Common myeloid progenitor, CD34-positive (primary cell): ENCODE measurements around the gene XCL2.
"Not testable (repeated sequence)": the region's sequence is repeated elsewhere in the genome, so short reads cannot be mapped to it uniquely, and the experiment has no call there.

ENCODE experiments used
- CTCF ChIA-PET: fragments of 350-600 bp; sonication (Branson Sonifier 250); formaldehyde crosslinking; loops from one replicate; lab custom pipeline; 2021; ENCODE audit warnings: antibody characterized with exemption; lab: Charles Lee
- POLR2A ChIA-PET: fragments of 350-600 bp; sonication (Branson Sonifier 250); formaldehyde crosslinking; loops from one replicate; lab custom pipeline; 2021; ENCODE audit warnings: antibody characterized with exemption; lab: Charles Lee
- DNase-seq, 3 donors: peaks; one replicate each; pipeline versions ENCODE4 v3.0.0 to v3.0.0-alpha.2; 2013
- H3K27ac ChIP-seq, 2 experiments: 1 replicate in 1 of 2; 2 replicates in 1 of 2; pipeline ENCODE4 v1.7.0; 2013; ENCODE audit warnings: inconsistent platforms in 2 of 2, low read length in 2 of 2, mild to moderate bottlenecking in 2 of 2, low read depth in 1 of 2, moderate library complexity in 1 of 2; ENCODE audit not compliant: severe bottlenecking in 2 of 2, insufficient read depth in 1 of 2, poor library complexity in 1 of 2
- H3K27me3 ChIP-seq, 5 experiments: replicated peaks in 2 of 5; 1 replicate in 3 of 5; 2 replicates in 2 of 5; pipeline versions ENCODE4 v1.6.1 to v1.7.0; 2013; ENCODE audit warnings: low read length in 4 of 5, mild to moderate bottlenecking in 2 of 5, moderate library complexity in 2 of 5, inconsistent platforms in 1 of 5; ENCODE audit not compliant: insufficient read depth in 5 of 5, control insufficient read depth in 4 of 5
- H3K36me3 ChIP-seq, 4 experiments: 1 replicate in 2 of 4; 2 replicates in 2 of 4; pipeline versions ENCODE4 v1.6.1 to v1.7.0; 2013; ENCODE audit warnings: low read length in 3 of 4, control low read depth in 1 of 4, mild to moderate bottlenecking in 1 of 4; ENCODE audit not compliant: control insufficient read depth in 4 of 4, insufficient read depth in 4 of 4
- H3K4me1 ChIP-seq, 4 experiments: 1 replicate in 3 of 4; 2 replicates in 1 of 4; pipeline versions ENCODE4 v1.6.1 to v1.7.1; 2013; ENCODE audit warnings: low read length in 3 of 4, mild to moderate bottlenecking in 3 of 4, control low read depth in 1 of 4, inconsistent platforms in 1 of 4, moderate library complexity in 1 of 4; ENCODE audit not compliant: control insufficient read depth in 4 of 4, insufficient read depth in 4 of 4; ENCODE audit errors: control extremely low read depth in 1 of 4
- H3K4me3 ChIP-seq, 7 experiments: 1 replicate in 4 of 7; 2 replicates in 3 of 7; pipeline versions ENCODE4 v1.5.1 to v1.7.0; 2013; ENCODE audit warnings: mild to moderate bottlenecking in 7 of 7, low read length in 6 of 7, moderate library complexity in 6 of 7, inconsistent platforms in 2 of 7, low read depth in 2 of 7, control low read depth in 1 of 7; ENCODE audit not compliant: insufficient read depth in 4 of 7, control insufficient read depth in 1 of 7; ENCODE audit errors: extremely low read depth in 1 of 7
- H3K9me3 ChIP-seq, 5 experiments: 1 replicate in 4 of 5; 2 replicates in 1 of 5; pipeline versions ENCODE4 v1.6.1 to v1.7.1; 2013; ENCODE audit warnings: low read length in 4 of 5, mild to moderate bottlenecking in 2 of 5, inconsistent platforms in 1 of 5, low read depth in 1 of 5, moderate library complexity in 1 of 5; ENCODE audit not compliant: control insufficient read depth in 4 of 5, insufficient read depth in 2 of 5; ENCODE audit errors: control extremely low read depth in 1 of 5
- WGBS: methylation state at CpG from one replicate; pipeline ENCODE4 v1.1.5; 2013; ENCODE audit not compliant: insufficient coverage; 5-methylcytosine and 5-hydroxymethylcytosine counted together

XCL2 gene

GRCh38 chr1:168552961-168553360 is 9.2 kb upstream of the XCL2 start:
- WGBS = 97% methylated on average over 5 of the region's 6 CpGs
- ChIA-PET POLR2A (no interaction called here), CTCF (interaction anchor here (1.2 kb wide), 1 partner anchor 130 kb away, joined by 3 read pairs; no protein-coding TSS in a partner anchor)
- DNase-seq = no peak
- H3K4me1 ChIP-seq = peaks cover 6 to 43% (median 15%) of the 10 kb centered on the region in 4 experiments
- H3K4me3 ChIP-seq = no peak overlapping the region
- no peaks in the 10 kb centered on the region for H3K36me3 ChIP-seq
- no peaks in the 10 kb centered on the region for H3K27me3 ChIP-seq
- no peak overlapping the region for H3K27ac ChIP-seq
- H3K9me3 ChIP-seq = no peaks in the 10 kb centered on the region

DNA sequence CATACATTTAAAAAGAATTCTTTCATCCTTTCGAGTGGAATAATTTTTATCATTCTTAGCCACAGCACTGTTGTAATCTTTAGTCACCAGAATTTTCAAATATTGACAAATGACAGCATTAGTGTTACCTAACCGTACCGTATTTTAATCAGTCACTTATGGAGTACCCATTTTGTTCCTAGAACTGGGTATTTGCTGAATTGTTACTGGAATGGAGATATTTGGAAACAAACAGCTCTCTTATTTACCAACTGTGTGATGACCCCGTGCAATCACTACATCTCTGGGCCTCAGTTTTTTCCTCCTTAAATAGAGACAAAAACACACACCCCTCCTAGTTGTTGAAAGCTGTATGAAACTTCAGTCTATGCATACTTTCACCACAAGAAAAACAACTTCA is 7.9 kb upstream of the XCL2 start:
- CTCF ChIA-PET = interaction anchor here (1.2 kb wide), 1 partner anchor 129 kb away, joined by 3 read pairs; no protein-coding TSS in a partner anchor
- Histone ChIP-seq H3K4me3 (no peak overlapping the region), H3K36me3 (no peaks in the 10 kb centered on the region), H3K27ac (no peak overlapping the region), H3K4me1 (peaks cover 6 to 32% (median 15%) of the 10 kb centered on the region in 4 experiments), H3K27me3 (no peaks in the 10 kb centered on the region), H3K9me3 (no peaks in the 10 kb centered on the region)
- 92% methylated on average over 1 of the region's 4 CpGs for WGBS
- POLR2A ChIA-PET = no interaction called here
- DNase-seq = no peak

DNA sequence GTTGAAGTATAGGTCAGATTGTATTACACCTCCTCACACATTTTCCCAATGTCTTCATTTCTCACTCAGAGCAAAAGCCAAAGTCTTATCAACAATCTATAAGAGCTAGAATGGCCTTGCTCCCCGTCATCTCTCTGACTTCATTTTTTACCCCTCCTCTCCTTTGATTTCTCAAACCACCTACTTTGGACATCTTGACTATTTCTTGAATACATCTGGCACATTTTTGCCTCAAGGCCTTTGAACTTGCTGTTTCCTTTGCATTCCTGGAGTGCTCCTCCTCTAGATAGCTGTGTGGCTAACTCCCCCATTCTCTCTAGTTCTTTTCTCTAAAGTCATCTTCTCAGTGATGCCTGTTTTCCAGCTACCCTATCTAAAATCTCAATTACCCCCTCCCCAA is 7.2 kb upstream of the XCL2 start:
- Histone ChIP-seq H3K9me3 (peaks cover 0 to 2% (median 0%) of the 10 kb centered on the region in 5 experiments), H3K4me1 (peaks cover 6 to 27% (median 15%) of the 10 kb centered on the region in 4 experiments), H3K27me3 (no peaks in the 10 kb centered on the region), H3K36me3 (no peaks in the 10 kb centered on the region), H3K4me3 (no peak overlapping the region), H3K27ac (no peak overlapping the region)
- no peak for DNase-seq
- 100% methylated on average over 1 of the region's 1 CpG for WGBS
- ChIA-PET CTCF (interaction anchor here (0.6 kb wide), 1 partner anchor 247 kb away, joined by 4 read pairs; no protein-coding TSS in a partner anchor), POLR2A (no interaction called here)

DNA sequence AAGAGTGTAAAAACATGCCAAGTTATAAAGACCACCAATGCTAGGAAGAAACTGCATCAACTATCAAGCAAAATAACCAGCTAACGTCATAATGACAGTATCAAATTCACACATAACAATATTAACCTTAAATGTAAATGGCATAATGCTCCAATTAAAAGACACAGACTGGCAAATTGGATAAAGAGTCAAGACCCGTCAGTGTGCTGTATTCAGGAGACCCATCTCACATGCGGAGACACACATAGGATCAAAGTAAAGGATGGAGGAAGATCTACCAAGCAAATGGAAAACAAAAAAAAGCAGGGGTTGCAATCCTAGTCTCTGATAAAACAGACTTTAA is 2.7 kb upstream of the XCL2 start:
- H3K4me3 ChIP-seq, POLR2A ChIA-PET, H3K27ac ChIP-seq, CTCF ChIA-PET, DNase-seq, H3K9me3 ChIP-seq, H3K36me3 ChIP-seq, H3K27me3 ChIP-seq, H3K4me1 ChIP-seq: not testable (repeated sequence)
- WGBS = 100% methylated on average over 1 of the region's 3 CpGs

DNA sequence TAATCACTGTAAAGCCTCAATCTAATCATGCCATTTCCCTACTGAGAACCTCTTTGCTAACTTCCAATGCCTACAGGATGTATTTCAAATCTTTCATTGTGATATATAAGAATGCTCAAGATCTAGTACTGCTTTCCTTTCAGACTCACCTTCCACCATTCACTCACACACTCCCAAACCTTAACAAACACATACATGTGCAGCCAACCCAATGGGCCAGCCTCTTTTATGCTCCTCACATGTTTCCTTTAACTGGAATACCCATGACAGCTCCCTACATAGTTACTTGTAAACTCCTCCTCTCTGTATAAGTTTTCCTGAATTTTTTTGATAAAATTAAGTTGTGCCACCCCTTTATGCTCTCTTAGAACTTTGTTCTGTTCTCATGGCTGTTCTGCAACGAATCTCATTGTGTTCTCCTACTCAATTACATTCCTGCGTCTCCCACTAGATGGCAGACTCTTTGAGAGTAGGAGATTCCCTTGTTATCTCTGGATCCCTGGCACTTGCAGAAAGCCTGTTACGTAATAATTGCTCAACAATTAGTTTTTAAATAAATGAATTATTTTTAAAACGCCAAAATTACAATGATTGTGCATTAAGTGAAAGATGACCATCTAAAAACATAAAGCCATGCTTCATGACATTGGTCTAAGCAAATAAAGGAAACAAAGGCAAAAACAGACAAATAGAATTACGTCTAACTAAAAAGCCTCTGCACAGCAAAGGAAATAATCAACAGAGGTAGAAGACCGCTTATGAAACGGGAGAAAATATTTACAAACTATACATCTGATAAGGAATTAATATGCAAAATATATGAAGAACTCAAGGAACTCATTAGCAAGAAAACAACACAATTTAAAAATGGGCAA is 2.1 kb upstream of the XCL2 start:
- H3K27me3 ChIP-seq, H3K4me3 ChIP-seq, H3K27ac ChIP-seq, POLR2A ChIA-PET, H3K4me1 ChIP-seq, H3K36me3 ChIP-seq, CTCF ChIA-PET, H3K9me3 ChIP-seq: not testable (repeated sequence)
- 57% methylated on average over 1 of the region's 7 CpGs for WGBS
- peak in 1 of 3 donors; percentile 58 for DNase-seq

- H3K27ac ChIP-seq, H3K27me3 ChIP-seq, H3K4me1 ChIP-seq, H3K9me3 ChIP-seq, H3K36me3 ChIP-seq, DNase-seq, POLR2A ChIA-PET, CTCF ChIA-PET, H3K4me3 ChIP-seq: not testable (repeated sequence)
- 67% methylated on average over 1 of the region's 2 CpGs for WGBS
These were observed 819 bp downstream of the XCL2 start for GRCh38 chr1:168542978-168543377.

- H3K27me3 ChIP-seq, CTCF ChIA-PET, H3K9me3 ChIP-seq, DNase-seq, H3K27ac ChIP-seq, POLR2A ChIA-PET, H3K4me3 ChIP-seq, H3K36me3 ChIP-seq: not testable (repeated sequence)
- H3K4me1 ChIP-seq = peaks cover 0 to 13% (median 10%) of the 10 kb centered on the region in 4 experiments
- 94% methylated on average over 3 of the region's 7 CpGs for WGBS
These were observed 3.0 kb downstream of the XCL2 start for GRCh38 chr1:168540798-168541197.
